H9 (cell line): ENCODE data around the gene YDJC. TPM values are rescaled to one million over a fixed set of nuclear protein-coding genes. Genes with fewer than 3 reads are reported as not detected.

Source experiments
- DNase-seq: peaks from one replicate; pipeline ENCODE4 v3.0.0-alpha.2; 2017
- H2AFZ ChIP-seq: one replicate; pipeline ENCODE4 v1.6.1; 2013; ENCODE audit warnings: mild to moderate bottlenecking, low read length, control low read depth, moderate library complexity
- H2AK5ac ChIP-seq: 2 replicates; pipeline ENCODE4 v1.6.1; 2013; ENCODE audit warnings: low read length, control low read depth, mixed read lengths; ENCODE audit not compliant: insufficient read length
- H2BK120ac ChIP-seq: one replicate; pipeline ENCODE4 v1.6.1; 2013; ENCODE audit warnings: low read depth, mild to moderate bottlenecking, low read length, control low read depth, inconsistent platforms; ENCODE audit not compliant: poor library complexity, severe bottlenecking
- H2BK12ac ChIP-seq: 2 replicates; pipeline ENCODE4 v1.6.1; 2013; ENCODE audit warnings: low read length, control low read depth, mixed read lengths, low read depth; ENCODE audit not compliant: insufficient read length
- H2BK15ac ChIP-seq: 2 replicates; pipeline ENCODE4 v1.6.1; 2013; ENCODE audit warnings: low read depth, low read length, control low read depth
- H2BK20ac ChIP-seq: one replicate; pipeline ENCODE4 v1.6.1; 2013; ENCODE audit warnings: low read depth, mild to moderate bottlenecking, low read length, control low read depth, inconsistent platforms; ENCODE audit not compliant: poor library complexity, severe bottlenecking
- H2BK5ac ChIP-seq: 2 replicates; pipeline ENCODE4 v1.6.1; 2013; ENCODE audit warnings: low read length, control low read depth, mixed read lengths; ENCODE audit not compliant: insufficient read length
- H3K14ac ChIP-seq: 2 replicates; pipeline ENCODE4 v1.6.1; 2013; ENCODE audit warnings: low read length, control low read depth; ENCODE audit not compliant: insufficient read depth
- H3K18ac ChIP-seq: 2 replicates; pipeline ENCODE4 v1.6.1; 2013; ENCODE audit warnings: low read depth, mild to moderate bottlenecking, mixed read lengths, low read length, control low read depth; ENCODE audit not compliant: insufficient read length
- H3K23ac ChIP-seq: 2 replicates; pipeline ENCODE4 v1.6.1; 2013; ENCODE audit warnings: low read length, control low read depth, mixed read lengths, low read depth; ENCODE audit not compliant: insufficient read length
- H3K23me2 ChIP-seq: 2 replicates; pipeline ENCODE4 v1.6.1; 2013; ENCODE audit warnings: low read depth, mild to moderate bottlenecking, mixed read lengths, low read length, control low read depth; ENCODE audit not compliant: insufficient read length, poor library complexity, severe bottlenecking
- H3K27ac ChIP-seq: 2 replicates; pipeline ENCODE4 v1.5.1; 2013; ENCODE audit warnings: low read length, control low read depth, mixed read lengths, low read depth; ENCODE audit not compliant: insufficient read length
- H3K27me3 ChIP-seq: 2 replicates; pipeline ENCODE4 v1.6.1; 2013; ENCODE audit warnings: low read length, control low read depth, inconsistent platforms; ENCODE audit not compliant: insufficient read depth
- H3K4ac ChIP-seq: 2 replicates; pipeline ENCODE4 v1.6.1; 2013; ENCODE audit warnings: low read depth, mild to moderate bottlenecking, control low read depth, inconsistent platforms, low read length, moderate library complexity
- H3K4me1 ChIP-seq: 2 replicates; pipeline ENCODE4 v1.6.1; 2013; ENCODE audit warnings: low read length, control low read depth, inconsistent platforms; ENCODE audit not compliant: insufficient read depth
- H3K4me2 ChIP-seq: 2 replicates; pipeline ENCODE4 v1.6.1; 2013; ENCODE audit warnings: low read length, control low read depth, mixed read lengths; ENCODE audit not compliant: insufficient read length, insufficient read depth
- H3K56ac ChIP-seq: 2 replicates; pipeline ENCODE4 v1.6.1; 2013; ENCODE audit warnings: low read depth, mild to moderate bottlenecking, mixed read lengths, low read length, control low read depth; ENCODE audit not compliant: insufficient read length
- H3K79me1 ChIP-seq: 2 replicates; pipeline ENCODE4 v1.6.1; 2013; ENCODE audit warnings: low read depth, mild to moderate bottlenecking, moderate library complexity, low read length, control low read depth, inconsistent platforms; ENCODE audit not compliant: insufficient read depth, poor library complexity, severe bottlenecking
- H3K79me2 ChIP-seq: 2 replicates; pipeline ENCODE4 v1.6.1; 2013; ENCODE audit warnings: low read length, control low read depth, inconsistent platforms; ENCODE audit not compliant: insufficient read depth
- H3K9ac ChIP-seq: 2 replicates; pipeline ENCODE4 v1.6.1; 2013; ENCODE audit warnings: low read length, control low read depth, mixed read lengths; ENCODE audit not compliant: insufficient read length; ENCODE audit errors: extremely low read depth
- H3K9me3 ChIP-seq: one replicate; pipeline ENCODE4 v1.6.1; 2013; ENCODE audit warnings: low read depth, low read length, inconsistent platforms; ENCODE audit not compliant: control insufficient read depth
- H3T11ph ChIP-seq: one replicate; pipeline ENCODE4 v1.6.1; 2013; ENCODE audit warnings: mild to moderate bottlenecking, low read length, control low read depth, inconsistent platforms
- H4K20me1 ChIP-seq: one replicate; pipeline ENCODE4 v1.6.1; 2013; ENCODE audit not compliant: control insufficient read depth, insufficient read length, insufficient read depth
- H4K5ac ChIP-seq: 2 replicates; pipeline ENCODE4 v1.6.1; 2013; ENCODE audit warnings: low read depth, mild to moderate bottlenecking, mixed read lengths, low read length, control low read depth; ENCODE audit not compliant: insufficient read length
- H4K8ac ChIP-seq: replicated peaks from 2 replicates; pipeline ENCODE4 v1.6.1; 2013; ENCODE audit warnings: low read length, control low read depth, mixed read lengths, low read depth; ENCODE audit not compliant: insufficient read length
- H4K91ac ChIP-seq: 2 replicates; pipeline ENCODE4 v1.6.1; 2013; ENCODE audit warnings: low read depth, mild to moderate bottlenecking, moderate library complexity, mixed read lengths, low read length, control low read depth; ENCODE audit not compliant: insufficient read length
- H3K27ac Mint-ChIP-seq, 3 experiments: 2 replicates in 2 of 3; 3 replicates in 1 of 3; pipeline ENCODE4 v1.8.0; 2020 to 2021; ENCODE audit warnings: mixed read lengths in 3 of 3, mild to moderate bottlenecking in 1 of 3, moderate library complexity in 1 of 3
- H3K27me3 Mint-ChIP-seq: 2 replicates; pipeline ENCODE4 v1.8.0; 2021; ENCODE audit warnings: low read depth, mild to moderate bottlenecking, moderate library complexity, mixed read lengths
- H3K36me3 Mint-ChIP-seq, 3 experiments: 2 replicates in 2 of 3; 3 replicates in 1 of 3; pipeline ENCODE4 v1.8.0; 2020 to 2021; ENCODE audit warnings: low read depth in 3 of 3, mixed read lengths in 3 of 3; ENCODE audit not compliant: insufficient read depth in 1 of 3
- H3K4me1 Mint-ChIP-seq, 2 experiments: 2 replicates each; pipeline ENCODE4 v1.8.0; 2020; ENCODE audit warnings: mixed read lengths in 2 of 2
- H3K4me3 Mint-ChIP-seq, 2 experiments: 2 replicates in 1 of 2; 3 replicates in 1 of 2; pipeline ENCODE4 v1.8.0; 2020 to 2021; ENCODE audit warnings: mild to moderate bottlenecking in 2 of 2, mixed read lengths in 2 of 2, moderate library complexity in 1 of 2
- H3K9me3 Mint-ChIP-seq, 2 experiments: 2 replicates in 1 of 2; 3 replicates in 1 of 2; pipeline ENCODE4 v1.8.0; 2020; ENCODE audit warnings: mild to moderate bottlenecking in 2 of 2, mixed read lengths in 2 of 2, moderate library complexity in 1 of 2
- CTCF ChIP-seq: fragments of 200-600 bp; sonication (generic); conservative IDR thresholded peaks from 3 replicates; pipeline ENCODE4 v1.8.0; 2021; ENCODE audit warnings: antibody characterized with exemption, mild to moderate bottlenecking
- WGBS: extraction: QIAGEN DNeasy Blood & Tissue Kit; methylation state at CpG from one replicate; pipeline ENCODE4 v1.1.7; 2013; ENCODE audit warnings: missing lambda C conversion rate, low lambda C conversion rate, mixed read lengths; ENCODE audit not compliant: insufficient read length; ENCODE audit errors: extremely low coverage; 5-methylcytosine and 5-hydroxymethylcytosine counted together
- total RNA-seq: library from RNA; stranded (reverse); gene quantifications from 2 replicates; pipeline ENCODE4 v1.2.1, GENCODE V29; 2021

YDJC gene
- total RNA-seq, 1 experiment from 2014 or later, result 30.2 TPM

GRCh38 chr22:21628386-21629254, 1.2 kb downstream of the YDJC start:
- Histone ChIP-seq H3K27ac (no peak overlapping the region), H2BK12ac (no peak overlapping the region), H3K4me2 (peak overlapping the region; percentile 42), H3K4ac (no peak overlapping the region), H3K23me2 (peaks cover 5% of the 10 kb centered on the region), H2BK5ac (no peak overlapping the region), H3K23ac (no peak overlapping the region), H2BK20ac (no peak overlapping the region), H3K4me1 (no peaks in the 10 kb centered on the region; the same call in 1 of the 2 replicates), H3K14ac (no peak overlapping the region; the same call in 1 of the 2 replicates), H2BK120ac (no peak overlapping the region), H3K18ac (no peak overlapping the region), H3K27me3 (no peaks in the 10 kb centered on the region), H3K79me2 (no peaks in the 10 kb centered on the region), H3K79me1 (peaks cover 2% of the 10 kb centered on the region), H2AFZ (no peak overlapping the region), H2BK15ac (no peak overlapping the region), H4K5ac (no peak overlapping the region), H4K91ac (no peak overlapping the region), H3T11ph (no peak overlapping the region), H4K20me1 (no peaks in the 10 kb centered on the region), H2AK5ac (no peak overlapping the region), H3K9me3 (no peaks in the 10 kb centered on the region), H4K8ac (no peak overlapping the region), H3K56ac (no peak overlapping the region), H3K9ac (no peak overlapping the region)
- no peak for DNase-seq
- peaks cover 9% of the 10 kb centered on the region for H3K27me3 Mint-ChIP-seq
- TF ChIP-seq CTCF, result no peak
- H3K9me3 Mint-ChIP-seq, result no peaks in the 10 kb centered on the region; a peak in 1 of 5 replicates
- H3K36me3 Mint-ChIP-seq, result peaks cover 5 to 23% (median 14%) of the 10 kb centered on the region in 3 experiments
- 0 out of 7 replicates have a peak overlapping the region, but pooled peaks of 1 of the 3 experiments have one; percentile 95 for H3K27ac Mint-ChIP-seq
- peaks cover 14 to 16% of the 10 kb centered on the region in 2 experiments for H3K4me1 Mint-ChIP-seq
- H3K4me3 Mint-ChIP-seq, result peak overlapping the region; percentile 89
- WGBS, result no CpG with 5 or more reads among the region's 74 CpGs
